ENCODE measurements around the gene WSCD2. TPM values are rescaled to one million over a fixed set of nuclear protein-coding genes. Genes with fewer than 3 reads are reported as not detected.

The WSCD2 gene
- total and polyA plus RNA-seq, 2 of the 4 experiments (the other 2 are of a cell fraction) = not detected

DNA sequence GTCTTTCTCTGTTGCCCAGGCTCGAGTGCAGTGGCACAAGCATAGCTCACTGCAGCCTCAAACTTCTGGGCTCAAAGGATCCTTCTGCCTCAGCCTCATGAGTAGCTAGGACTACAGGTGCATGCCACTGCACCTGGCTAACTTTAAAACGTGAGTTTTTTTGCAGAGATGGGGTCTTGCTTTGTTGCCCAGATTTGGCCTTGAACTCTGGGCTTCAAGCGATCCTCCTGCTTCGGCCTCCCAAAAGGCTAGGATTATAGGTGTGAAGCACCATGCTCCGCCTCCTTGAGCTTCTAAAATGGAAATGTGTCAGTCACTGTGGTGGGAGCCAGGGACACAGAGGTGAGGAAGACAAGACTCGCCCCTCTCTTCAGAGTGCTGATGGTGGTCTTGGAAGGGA is 45.6 kb downstream of the WSCD2 start:
- Histone ChIP-seq H3K14ac (replicated peaks; ENCODE audit: low read depth, low read length) (no peak overlapping the region), H3K9ac (ENCODE audit: low read depth, low read length) (no peak overlapping the region), H4K91ac (ENCODE audit: insufficient read depth, low read depth, low read length) (no peak overlapping the region), H3K79me1 (ENCODE audit: low read depth in 1 of 2, low read length in 2 of 2) (no peaks in the 10 kb centered on the region), H3K18ac (ENCODE audit: low read depth, low read length) (no peak overlapping the region), H2AK9ac (replicated peaks; ENCODE audit: low read depth, low read length, poor library complexity) (no peak overlapping the region), H3K4me2 (ENCODE audit: low read depth, low read length) (no peak overlapping the region), H2AK5ac (ENCODE audit: low read depth, low read length) (no peak overlapping the region), H4K5ac (ENCODE audit: low read depth, low read length) (no peak overlapping the region), H3K9me1 (ENCODE audit: insufficient read depth, low read length) (no peaks in the 10 kb centered on the region), H2BK5ac (ENCODE audit: low read depth, low read length, poor library complexity, severe bottlenecking) (no peak overlapping the region), H4K8ac (ENCODE audit: low read depth in 2 of 2, low read length in 2 of 2) (no peak overlapping the region), H2BK20ac (ENCODE audit: low read depth, low read length) (no peak overlapping the region), H2BK120ac (ENCODE audit: low read depth, low read length) (no peak overlapping the region), H4K20me1 (ENCODE audit: insufficient read depth, low read length) (no peaks in the 10 kb centered on the region), H3K4me1 (ENCODE audit: control insufficient read depth, insufficient read depth, low read length) (no peaks in the 10 kb centered on the region), H3K27ac (ENCODE audit: insufficient read depth, low read length) (no peak overlapping the region), H3K56ac (ENCODE audit: extremely low read depth, insufficient read depth, low read length) (no peak overlapping the region), H3K23ac (ENCODE audit: low read depth, low read length) (no peak overlapping the region), H3K27me3 (ENCODE audit: control insufficient read depth, insufficient read depth, low read length) (no peaks in the 10 kb centered on the region), H3K4ac (ENCODE audit: low read depth, low read length) (no peak overlapping the region), H2BK15ac (ENCODE audit: low read depth, low read length) (no peak overlapping the region), H3K36me3 (ENCODE audit: control insufficient read depth, insufficient read depth, low read length) (no peaks in the 10 kb centered on the region), H3K9me3 (ENCODE audit: control insufficient read depth, insufficient read depth, low read length) (no peaks in the 10 kb centered on the region), H2AFZ (replicated peaks; ENCODE audit: low read length, poor library complexity) (no peak overlapping the region), H3K4me3 (ENCODE audit: insufficient read depth, low read depth, low read length) (no peak overlapping the region)
- in situ Hi-C loops (cut with MboI; ENCODE audit: low sequenced_read_pairs) = no loop called here
- WGBS, 2 experiments (ENCODE audit: extremely low coverage in 2 of 2, insufficient read length in 1 of 2) = 40% methylated on average over 1 of the region's 6 CpGs; no CpG with 5 or more reads in 1 of the 2 experiments
- intact Hi-C loops (cut with micrococcal nuclease) = no loop called here
- DNase-seq = no peak
- dilution Hi-C loops (cut with HindIII; ENCODE audit: low sequenced_read_pairs, unreplicated experiment) = no loop called here
- BruUV-seq (replicated peaks) = no TSS peak
- POLR2A ChIA-PET (ENCODE audit: unreplicated experiment) = no interaction called here
- TF ChIP-seq RCOR1 (IDR thresholded peaks at IDR 0.05; ENCODE audit: insufficient replicate concordance, low read length) (no peak), MXI1 (IDR thresholded peaks at IDR 0.05; ENCODE audit: borderline replicate concordance, low read depth, low read length) (no peak), SMC3 (IDR thresholded peaks at IDR 0.05; ENCODE audit: low read depth, low read length) (no peak), CHD1 (IDR thresholded peaks at IDR 0.05; ENCODE audit: low read depth, low read length) (no peak), BHLHE40 (IDR thresholded peaks at IDR 0.05; ENCODE audit: low read depth, low read length) (no peak), MAZ (IDR thresholded peaks at IDR 0.05; ENCODE audit: borderline replicate concordance, low read depth, low read length) (no peak), FOS (IDR thresholded peaks at IDR 0.05; ENCODE audit: low read depth, low read length) (no peak), RFX5 (IDR thresholded peaks at IDR 0.05; ENCODE audit: low read depth, low read length) (no peak), RAD21 (IDR thresholded peaks at IDR 0.05; ENCODE audit: low read length) (no peak), POLR2A (IDR thresholded peaks at IDR 0.05; ENCODE audit: low read depth, low read length) (no peak), MAFK (IDR thresholded peaks at IDR 0.05; ENCODE audit: low read depth, low read length) (no peak)
- TF ChIP-seq, protein P1, sequence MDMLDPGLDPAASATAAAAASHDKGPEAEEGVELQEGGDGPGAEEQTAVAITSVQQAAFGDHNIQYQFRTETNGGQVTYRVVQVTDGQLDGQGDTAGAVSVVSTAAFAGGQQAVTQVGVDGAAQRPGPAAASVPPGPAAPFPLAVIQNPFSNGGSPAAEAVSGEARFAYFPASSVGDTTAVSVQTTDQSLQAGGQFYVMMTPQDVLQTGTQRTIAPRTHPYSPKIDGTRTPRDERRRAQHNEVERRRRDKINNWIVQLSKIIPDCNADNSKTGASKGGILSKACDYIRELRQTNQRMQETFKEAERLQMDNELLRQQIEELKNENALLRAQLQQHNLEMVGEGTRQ (IDR thresholded peaks at IDR 0.05; ENCODE audit: low read depth, low read length) = no peak
- CTCF ChIA-PET = no interaction called here
- ATAC-seq (ENCODE audit: low read depth) = no peak

Measured in IMR-90 (cell line).